Testis (tissue), 3 donors: ENCODE results near the gene CCSER1. TPM values are rescaled to one million over a fixed set of nuclear protein-coding genes. Genes with fewer than 3 reads are reported as not detected.
"Not testable (repeated sequence)": the region's sequence is repeated elsewhere in the genome, so short reads cannot be mapped to it uniquely, and the experiment has no call there.

Experiments
- DNase-seq: peaks from one replicate; pipeline ENCODE4 v3.0.0-alpha.2; 2019
- H3K27ac ChIP-seq, 2 donors: fragments of 200-600 bp; sonication (generic); one replicate each; pipeline ENCODE4 v1.5.1; 2019
- H3K27me3 ChIP-seq: fragments of 200-600 bp; sonication (generic); one replicate; pipeline ENCODE4 v1.5.1; 2019
- H3K36me3 ChIP-seq: fragments of 200-600 bp; sonication (generic); one replicate; pipeline ENCODE4 v1.5.1; 2017; ENCODE audit warnings: low read depth; ENCODE audit errors: missing control alignments
- H3K4me1 ChIP-seq: fragments of 200-600 bp; sonication (generic); one replicate; pipeline ENCODE4 v1.5.1; 2019
- H3K4me3 ChIP-seq, 2 donors: fragments of 200-600 bp; sonication (generic); one replicate each; pipeline ENCODE4 v1.5.1; 2017 to 2019
- H3K9me3 ChIP-seq: fragments of 200-600 bp; sonication (generic); one replicate; pipeline ENCODE4 v1.5.1; 2017
- POLR2A ChIP-seq: fragments of 450-650 bp; IDR thresholded peaks from one replicate; pipeline ENCODE4 v1.6.1; 2017; ENCODE audit warnings: antibody characterized with exemption, mild to moderate bottlenecking, moderate library complexity
- WGBS, 2 donors: methylation state at CpG; one replicate each; pipeline ENCODE4 v1.1.5; 2018; 5-methylcytosine and 5-hydroxymethylcytosine counted together
- intact Hi-C: fragments of 100-400 bp; cut with DNase I; formaldehyde crosslinking; loops from one replicate; pipeline ENCODE4 v1.15.1; 2023; ENCODE audit warnings: low total_unique reads
- polyA plus RNA-seq: library from polyadenylated mRNA; stranded (reverse); fragments of 350-450 nt; fragmentation: Illumina TruSeq; extraction: RNeasy Lipid Tissue Mini Kit (QIAGEN cat#74804); gene quantifications from one replicate; pipeline ENCODE4 v1.2.3, GENCODE V29; 2014; ENCODE audit warnings: low read depth, low replicate concordance; ENCODE audit not compliant: insufficient read depth
- total RNA-seq, 2 donors: library from RNA; depleted of rRNA; stranded (reverse); fragments of >200 nt; gene quantifications; one replicate each; pipeline ENCODE4 v1.2.3, GENCODE V29; 2016
- TF ChIP-seq, protein P1 (sequence below), 3 experiments: fragments of 450-650 bp in 2 of 3; fragments of 200-600 bp in 1 of 3; sonication (generic) in 1 of 3; IDR thresholded peaks; one replicate each; pipeline ENCODE4 v1.5.1; 2016 to 2019; ENCODE audit warnings: antibody characterized with exemption in 3 of 3, mild to moderate bottlenecking in 2 of 3, moderate library complexity in 1 of 3

CCSER1 gene
- total and polyA plus RNA-seq, 3 donors from 2014 or later: 20.2 to 105 (median 82.8) TPM

DNA sequence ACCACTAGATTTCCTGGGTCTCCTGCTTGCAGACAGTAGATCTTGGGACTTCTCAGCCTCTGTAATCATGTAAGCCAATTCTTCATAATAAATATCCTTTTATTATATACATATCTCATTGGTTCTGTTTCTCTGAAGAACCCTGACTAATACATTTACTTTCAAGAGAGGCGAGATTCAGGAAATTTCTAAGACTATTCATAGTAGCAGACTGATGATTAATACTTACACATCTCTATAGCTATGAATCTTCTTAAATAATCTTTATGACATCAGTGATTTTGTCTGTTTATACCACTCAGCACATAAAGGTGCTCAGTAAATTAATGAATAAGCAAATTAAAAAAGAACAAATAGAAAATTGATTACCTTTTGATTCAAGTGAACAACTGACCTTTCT is 1494.3 kb downstream of the CCSER1 start:
- 73 to 82% methylated on average over 1 of the region's 1 CpG for WGBS, 2 donors
- Histone ChIP-seq H3K27ac (no peak overlapping the region), H3K36me3 (no peaks in the 10 kb centered on the region), H3K4me1 (no peaks in the 10 kb centered on the region), H3K9me3 (no peaks in the 10 kb centered on the region), H3K4me3 (no peak overlapping the region), H3K27me3 (no peaks in the 10 kb centered on the region)
- TF ChIP-seq, protein P1, sequence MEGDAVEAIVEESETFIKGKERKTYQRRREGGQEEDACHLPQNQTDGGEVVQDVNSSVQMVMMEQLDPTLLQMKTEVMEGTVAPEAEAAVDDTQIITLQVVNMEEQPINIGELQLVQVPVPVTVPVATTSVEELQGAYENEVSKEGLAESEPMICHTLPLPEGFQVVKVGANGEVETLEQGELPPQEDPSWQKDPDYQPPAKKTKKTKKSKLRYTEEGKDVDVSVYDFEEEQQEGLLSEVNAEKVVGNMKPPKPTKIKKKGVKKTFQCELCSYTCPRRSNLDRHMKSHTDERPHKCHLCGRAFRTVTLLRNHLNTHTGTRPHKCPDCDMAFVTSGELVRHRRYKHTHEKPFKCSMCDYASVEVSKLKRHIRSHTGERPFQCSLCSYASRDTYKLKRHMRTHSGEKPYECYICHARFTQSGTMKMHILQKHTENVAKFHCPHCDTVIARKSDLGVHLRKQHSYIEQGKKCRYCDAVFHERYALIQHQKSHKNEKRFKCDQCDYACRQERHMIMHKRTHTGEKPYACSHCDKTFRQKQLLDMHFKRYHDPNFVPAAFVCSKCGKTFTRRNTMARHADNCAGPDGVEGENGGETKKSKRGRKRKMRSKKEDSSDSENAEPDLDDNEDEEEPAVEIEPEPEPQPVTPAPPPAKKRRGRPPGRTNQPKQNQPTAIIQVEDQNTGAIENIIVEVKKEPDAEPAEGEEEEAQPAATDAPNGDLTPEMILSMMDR (IDR thresholded peaks at IDR 0.05): no peak
- no peak for TF ChIP-seq POLR2A
- DNase-seq: no peak
- intact Hi-C loops: no loop called here

DNA sequence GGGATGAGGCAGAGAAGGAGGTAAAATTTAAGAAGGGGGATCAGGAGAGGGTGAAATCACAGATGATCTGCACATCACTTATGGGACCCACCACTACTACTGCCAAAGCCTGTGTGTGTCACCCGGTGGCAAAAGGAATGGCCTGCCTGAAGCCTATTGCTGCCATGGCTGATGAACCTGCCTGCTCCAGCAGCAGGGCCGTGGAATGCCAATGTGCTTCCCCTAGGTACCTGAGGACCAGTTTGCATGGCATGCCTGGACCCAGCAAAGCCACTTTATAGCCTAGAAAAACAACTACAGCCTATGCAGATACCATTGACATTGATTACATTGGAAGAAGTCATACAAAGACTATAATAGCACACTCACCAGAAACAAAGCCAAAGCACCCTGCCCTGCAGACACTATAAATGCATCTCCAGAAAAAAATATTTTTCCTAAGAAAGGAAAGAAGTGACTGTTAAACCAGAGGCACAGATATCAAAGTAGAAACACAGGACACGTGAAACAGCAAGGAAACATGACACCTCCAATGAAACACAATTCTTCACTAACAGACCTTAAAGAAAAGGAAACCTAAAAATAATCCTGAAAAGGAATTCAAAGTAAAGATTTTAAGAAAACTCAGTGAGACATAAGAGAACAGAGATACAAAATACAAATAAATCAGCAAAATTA is 1495.9 kb downstream of the CCSER1 start:
- Histone ChIP-seq H3K4me3 (no peak overlapping the region), H3K9me3 (no peaks in the 10 kb centered on the region), H3K36me3 (no peaks in the 10 kb centered on the region), H3K27me3 (no peaks in the 10 kb centered on the region), H3K4me1 (no peaks in the 10 kb centered on the region), H3K27ac (no peak overlapping the region)
- no peak for DNase-seq
- intact Hi-C loops: no loop called here
- TF ChIP-seq POLR2A: no peak
- TF ChIP-seq, protein P1 (IDR thresholded peaks at IDR 0.05): no peak
- 70 to 78% methylated on average over 3 of the region's 3 CpGs for WGBS, 2 donors

DNA sequence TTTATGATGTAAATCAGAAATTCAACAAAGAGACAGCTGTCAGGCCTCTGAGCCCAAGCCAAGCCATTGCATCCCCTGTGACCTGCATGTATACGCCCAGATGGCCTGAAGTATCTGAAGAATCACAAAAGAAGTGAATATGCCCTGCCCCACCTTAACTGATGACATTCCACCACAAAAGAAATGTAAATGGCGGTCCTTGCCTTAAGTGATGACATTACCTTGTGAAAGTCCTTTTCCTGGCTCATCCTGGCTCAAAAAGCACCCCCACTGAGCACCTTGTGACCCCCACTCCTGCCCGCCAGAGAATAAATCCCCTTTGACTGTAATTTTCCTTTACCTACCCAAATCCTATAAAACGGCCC is 1496.4 kb downstream of the CCSER1 start:
- H3K9me3 ChIP-seq, H3K4me3 ChIP-seq, H3K27ac ChIP-seq, intact Hi-C loops, H3K27me3 ChIP-seq, H3K36me3 ChIP-seq, H3K4me1 ChIP-seq, DNase-seq: not testable (repeated sequence)
- WGBS, 2 donors: 81 to 88% methylated on average over 4 of the region's 4 CpGs

DNA sequence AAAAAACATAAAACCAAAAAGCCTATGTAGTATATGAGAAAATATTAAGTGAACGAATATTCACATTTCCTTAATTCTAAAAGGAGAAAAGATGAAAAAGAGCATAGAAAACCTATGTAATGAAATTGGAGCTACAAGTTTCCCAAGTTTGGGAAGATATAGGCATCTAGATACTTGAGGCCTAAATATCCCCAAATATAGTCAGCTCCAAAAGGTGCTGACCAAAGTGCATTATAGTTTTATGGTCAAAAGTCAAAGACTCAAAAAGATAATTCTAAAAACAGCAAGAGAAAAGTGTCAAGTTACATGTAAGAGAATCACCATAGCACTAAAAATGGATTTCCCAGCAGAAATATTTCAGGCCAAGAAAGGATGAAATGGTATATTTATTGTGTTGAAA is 1502.9 kb downstream of the CCSER1 start:
- no peaks in the 10 kb centered on the region for H3K4me1 ChIP-seq
- no peaks in the 10 kb centered on the region for H3K27me3 ChIP-seq
- no peaks in the 10 kb centered on the region for H3K36me3 ChIP-seq
- H3K27ac ChIP-seq: no peak overlapping the region
- DNase-seq: no peak
- intact Hi-C loops: no loop called here
- WGBS, 2 donors: 32% methylated on average over 1 of the region's 1 CpG
- TF ChIP-seq, protein P1 (IDR thresholded peaks at IDR 0.05): no peak
- TF ChIP-seq POLR2A: no peak
- H3K4me3 ChIP-seq: no peak overlapping the region
- H3K9me3 ChIP-seq: no peaks in the 10 kb centered on the region

DNA sequence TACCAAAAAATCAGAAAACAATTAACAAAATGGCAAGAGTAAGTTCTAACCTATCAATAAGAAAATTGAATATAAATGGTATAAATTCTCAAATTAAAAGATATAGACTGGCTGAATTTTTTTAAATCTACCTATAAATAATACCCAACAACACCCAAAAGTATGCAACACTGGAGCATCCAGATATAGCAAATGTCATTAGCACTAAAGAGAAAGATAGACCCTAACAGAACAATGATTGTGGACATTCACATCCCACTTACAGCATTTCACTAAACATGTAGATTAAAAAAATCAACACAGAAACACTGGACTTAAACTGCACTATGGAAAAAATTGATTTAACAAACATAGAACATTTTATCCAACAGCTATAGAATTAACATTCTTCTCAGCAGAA is 1503.6 kb downstream of the CCSER1 start:
- TF ChIP-seq, protein P1 (IDR thresholded peaks at IDR 0.05): no peak
- no peak for TF ChIP-seq POLR2A
- Histone ChIP-seq H3K27ac (no peak overlapping the region), H3K9me3 (no peaks in the 10 kb centered on the region), H3K4me1 (no peaks in the 10 kb centered on the region), H3K4me3 (no peak overlapping the region), H3K27me3 (no peaks in the 10 kb centered on the region), H3K36me3 (no peaks in the 10 kb centered on the region)
- DNase-seq: no peak
- intact Hi-C loops: no loop called here
